Nephron progenitor cell (in vitro differentiated cells): Measurements from ENCODE around the gene NUDT1.

Experiments used
- DNase-seq: peaks from one replicate; pipeline ENCODE4 v3.0.0; 2021
- H3K27ac Mint-ChIP-seq: 2 replicates; pipeline ENCODE4 v1.8.0; 2021; ENCODE audit warnings: mild to moderate bottlenecking, moderate library complexity, mixed read lengths
- H3K27me3 Mint-ChIP-seq: 2 replicates; pipeline ENCODE4 v1.8.0; 2021; ENCODE audit warnings: mild to moderate bottlenecking, low read depth, mixed read lengths; ENCODE audit not compliant: poor library complexity
- H3K36me3 Mint-ChIP-seq: 2 replicates; pipeline ENCODE4 v1.8.0; 2021; ENCODE audit warnings: low read depth, mixed read lengths
- H3K4me1 Mint-ChIP-seq: 2 replicates; pipeline ENCODE4 v1.8.0; 2021; ENCODE audit warnings: mixed read lengths
- H3K4me3 Mint-ChIP-seq: 2 replicates; pipeline ENCODE4 v1.8.0; 2021; ENCODE audit warnings: mild to moderate bottlenecking, moderate library complexity, mixed read lengths
- H3K9me3 Mint-ChIP-seq: 2 replicates; pipeline ENCODE4 v1.8.0; 2021; ENCODE audit warnings: mild to moderate bottlenecking, moderate library complexity, mixed read lengths
- CTCF ChIP-seq: fragments of 200-600 bp; sonication (generic); IDR thresholded peaks from 2 replicates; pipeline ENCODE4 v1.5.0; 2021; ENCODE audit warnings: antibody characterized with exemption

The NUDT1 gene

GRCh38 chr7:2199956-2200583 is 42.0 kb upstream of the NUDT1 start:
- H3K27me3 Mint-ChIP-seq: no peaks in the 10 kb centered on the region
- peak overlapping the region; percentile 30 for H3K27ac Mint-ChIP-seq
- DNase-seq: no peak

GRCh38 chr7:2200584-2200980 is 41.4 kb upstream of the NUDT1 start:
- no peak for TF ChIP-seq CTCF
- Mint-ChIP-seq H3K27me3 (no peaks in the 10 kb centered on the region), H3K4me3 (no peak overlapping the region), H3K4me1 (peaks cover 17% of the 10 kb centered on the region), H3K36me3 (peaks cover 31% of the 10 kb centered on the region), H3K9me3 (peaks cover 2% of the 10 kb centered on the region), H3K27ac (peak overlapping the region; percentile 30)
- no peak for DNase-seq

More at GRCh38 chr7:2199956-2200583, 42.0 kb upstream of the NUDT1 start:
- Mint-ChIP-seq H3K4me3 (no peak overlapping the region), H3K9me3 (peaks cover 4% of the 10 kb centered on the region), H3K36me3 (peaks cover 31% of the 10 kb centered on the region), H3K4me1 (peaks cover 17% of the 10 kb centered on the region)
- TF ChIP-seq CTCF: no peak

- no peak overlapping the region for H3K27ac Mint-ChIP-seq
- H3K27me3 Mint-ChIP-seq: no peaks in the 10 kb centered on the region
- DNase-seq: no peak
- TF ChIP-seq CTCF: no peak
- peaks cover 29% of the 10 kb centered on the region for H3K36me3 Mint-ChIP-seq
- no peak overlapping the region for H3K4me3 Mint-ChIP-seq
- H3K9me3 Mint-ChIP-seq: no peaks in the 10 kb centered on the region
- peaks cover 17% of the 10 kb centered on the region for H3K4me1 Mint-ChIP-seq
These were observed 40.9 kb upstream of the NUDT1 start for GRCh38 chr7:2201128-2201527.

- no peak for TF ChIP-seq CTCF
- DNase-seq: no peak
- Mint-ChIP-seq H3K27ac (no peak overlapping the region), H3K4me3 (no peak overlapping the region), H3K36me3 (peaks cover 25% of the 10 kb centered on the region), H3K9me3 (no peaks in the 10 kb centered on the region), H3K27me3 (no peaks in the 10 kb centered on the region), H3K4me1 (peaks cover 17% of the 10 kb centered on the region)
These were observed 40.2 kb upstream of the NUDT1 start for GRCh38 chr7:2201686-2202360.

GRCh38 chr7:2202361-2202761 is 39.7 kb upstream of the NUDT1 start:
- Mint-ChIP-seq H3K4me3 (no peak overlapping the region), H3K4me1 (peaks cover 20% of the 10 kb centered on the region), H3K9me3 (no peaks in the 10 kb centered on the region), H3K36me3 (peaks cover 24% of the 10 kb centered on the region), H3K27ac (no peak overlapping the region), H3K27me3 (no peaks in the 10 kb centered on the region)
- no peak for DNase-seq
- no peak for TF ChIP-seq CTCF
